Left lung (tissue), 10 donors: ENCODE results near the gene RBM10. TPM values are rescaled to one million over a fixed set of nuclear protein-coding genes. Genes with fewer than 3 reads are reported as not detected.
A peak's percentile ranks its signal among the peaks of the same experiment; 100 is the strongest.
"Not testable (repeated sequence)": the region's sequence is repeated elsewhere in the genome, so short reads cannot be mapped to it uniquely, and the experiment has no call there.

Source experiments
- ATAC-seq: fragments of 200-7000 bp; cut with Tn5 transposase; one replicate; pipeline ENCODE4 v1.9.1; 2020; ENCODE audit warnings: moderate library complexity
- DNase-seq, 4 donors: peaks; one replicate each; pipeline ENCODE4 v3.0.0-alpha.2; 2013 to 2020
- H3K27ac ChIP-seq, 2 donors: fragments of 200-600 bp; sonication (generic) in 1 of 2; one replicate each; pipeline versions ENCODE4 v1.5.0 to v1.8.0; 2020 to 2021
- H3K27me3 ChIP-seq, 2 donors: fragments of 200-600 bp; sonication (generic) in 1 of 2; one replicate each; pipeline versions ENCODE4 v1.5.0 to v1.8.0; 2020 to 2021
- H3K36me3 ChIP-seq, 2 donors: fragments of 200-600 bp; sonication (generic) in 1 of 2; one replicate each; pipeline versions ENCODE4 v1.5.0 to v1.8.0; 2020 to 2021
- H3K4me1 ChIP-seq, 2 donors: fragments of 200-600 bp; one replicate each; pipeline ENCODE4 v1.8.0; 2021
- H3K4me3 ChIP-seq, 2 donors: fragments of 200-600 bp; sonication (generic) in 1 of 2; one replicate each; pipeline versions ENCODE4 v1.5.0 to v1.8.0; 2020 to 2021; ENCODE audit warnings: mild to moderate bottlenecking in 1 of 2
- H3K9me3 ChIP-seq, 2 donors: fragments of 200-600 bp; sonication (generic) in 1 of 2; one replicate each; pipeline versions ENCODE4 v1.5.0 to v1.8.0; 2020 to 2021
- intact Hi-C, 2 donors: fragments of 100-400 bp; cut with DNase I; formaldehyde crosslinking; loops; one replicate each; pipeline versions ENCODE4 v1.11.2 to v1.14.2; 2022
- polyA plus RNA-seq, 6 donors: library from polyadenylated mRNA; unstranded; fragments of 120-200 nt; gene quantifications; one replicate each; pipeline ENCODE4 v1.2.1, GENCODE V29; 2013; ENCODE audit not compliant: insufficient read length in 6 of 6
- total RNA-seq, 2 donors: library from RNA; stranded (reverse); fragmentation: NEBNext Ultra II Directional; extraction: Animal tissue kit (Norgen Biotek cat#: 25700); gene quantifications; one replicate each; pipeline ENCODE4 v1.2.1, GENCODE V29; 2021
- TF ChIP-seq, protein P1 (sequence below), 2 donors: fragments of 200-600 bp; sonication (generic) in 1 of 2; IDR thresholded peaks; one replicate each; pipeline versions ENCODE4 v1.5.0 to v1.8.0; 2021; ENCODE audit warnings: antibody characterized with exemption in 2 of 2
- donor health status: DM: no; HTN: yes; CAD: no.
- donor health status: DM: no; HTN: no; CAD: no.

The RBM10 gene
- total and polyA plus RNA-seq, 8 donors = 31.6 to 57.8 (median 51.0) TPM

GRCh38 chrX:47101206-47101605, 43.8 kb upstream of the RBM10 start:
- Histone ChIP-seq H3K4me3 (no peak overlapping the region), H3K27ac (no peak overlapping the region), H3K27me3 (no peaks in the 10 kb centered on the region), H3K36me3 (no peaks in the 10 kb centered on the region), H3K9me3 (no peaks in the 10 kb centered on the region), H3K4me1 (no peaks in the 10 kb centered on the region)
- intact Hi-C loops = no loop called here
- ATAC-seq (no peak), DNase-seq (no peak)
- TF ChIP-seq, protein P1, sequence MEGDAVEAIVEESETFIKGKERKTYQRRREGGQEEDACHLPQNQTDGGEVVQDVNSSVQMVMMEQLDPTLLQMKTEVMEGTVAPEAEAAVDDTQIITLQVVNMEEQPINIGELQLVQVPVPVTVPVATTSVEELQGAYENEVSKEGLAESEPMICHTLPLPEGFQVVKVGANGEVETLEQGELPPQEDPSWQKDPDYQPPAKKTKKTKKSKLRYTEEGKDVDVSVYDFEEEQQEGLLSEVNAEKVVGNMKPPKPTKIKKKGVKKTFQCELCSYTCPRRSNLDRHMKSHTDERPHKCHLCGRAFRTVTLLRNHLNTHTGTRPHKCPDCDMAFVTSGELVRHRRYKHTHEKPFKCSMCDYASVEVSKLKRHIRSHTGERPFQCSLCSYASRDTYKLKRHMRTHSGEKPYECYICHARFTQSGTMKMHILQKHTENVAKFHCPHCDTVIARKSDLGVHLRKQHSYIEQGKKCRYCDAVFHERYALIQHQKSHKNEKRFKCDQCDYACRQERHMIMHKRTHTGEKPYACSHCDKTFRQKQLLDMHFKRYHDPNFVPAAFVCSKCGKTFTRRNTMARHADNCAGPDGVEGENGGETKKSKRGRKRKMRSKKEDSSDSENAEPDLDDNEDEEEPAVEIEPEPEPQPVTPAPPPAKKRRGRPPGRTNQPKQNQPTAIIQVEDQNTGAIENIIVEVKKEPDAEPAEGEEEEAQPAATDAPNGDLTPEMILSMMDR (IDR thresholded peaks at IDR 0.05) = no peak

GRCh38 chrX:47110936-47111615, 33.9 kb upstream of the RBM10 start:
- H3K36me3 ChIP-seq, H3K4me1 ChIP-seq, H3K4me3 ChIP-seq, H3K27ac ChIP-seq, ATAC-seq, DNase-seq, intact Hi-C loops, H3K9me3 ChIP-seq, H3K27me3 ChIP-seq: not testable (repeated sequence)

DNA sequence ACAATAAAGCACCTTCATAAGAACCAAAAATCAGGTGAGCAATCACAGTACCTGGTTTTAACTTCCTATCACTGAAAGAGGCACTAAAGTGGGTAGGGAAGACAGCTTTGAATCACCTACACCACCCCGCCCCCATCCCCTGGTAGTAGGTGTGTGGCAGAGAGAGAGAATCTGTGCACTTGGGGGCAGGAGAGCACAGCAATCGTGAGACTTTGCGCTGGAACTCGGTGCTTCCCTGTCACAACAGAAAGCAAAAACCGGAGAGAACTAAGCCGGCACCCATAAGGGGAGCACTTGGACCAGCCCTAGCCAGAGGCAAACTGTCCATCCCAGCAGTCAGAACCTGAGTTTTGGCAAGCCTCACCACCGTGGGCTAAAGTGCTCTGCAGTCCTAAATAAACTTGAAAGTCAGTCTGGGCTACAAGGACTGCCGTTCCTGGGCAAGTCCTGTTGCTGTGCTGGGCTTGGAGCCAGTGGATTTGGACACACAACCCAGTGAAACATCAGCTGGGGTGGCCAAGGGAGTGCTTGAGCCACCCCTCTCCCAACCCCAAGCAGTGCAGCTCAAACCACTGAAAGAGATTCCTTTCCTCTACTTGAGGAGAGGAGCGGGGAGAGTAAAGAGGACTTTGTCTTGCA, 32.6 kb upstream of the RBM10 start:
- H3K36me3 ChIP-seq = no peaks in the 10 kb centered on the region
- no peaks in the 10 kb centered on the region for H3K9me3 ChIP-seq
- TF ChIP-seq, protein P1 (IDR thresholded peaks at IDR 0.05) = no peak
- ATAC-seq = peak; percentile 93
- H3K27ac ChIP-seq = no peak overlapping the region
- peak in 1 of 4 donors; percentile 36 for DNase-seq
- H3K4me1 ChIP-seq = no peaks in the 10 kb centered on the region
- no peak overlapping the region for H3K4me3 ChIP-seq
- intact Hi-C loops = no loop called here
- no peaks in the 10 kb centered on the region for H3K27me3 ChIP-seq

- H3K27me3 ChIP-seq, H3K36me3 ChIP-seq, H3K4me1 ChIP-seq, ATAC-seq, H3K27ac ChIP-seq, intact Hi-C loops, H3K9me3 ChIP-seq, DNase-seq, H3K4me3 ChIP-seq: not testable (repeated sequence)
Observed at GRCh38 chrX:47116551-47117110, 28.4 kb upstream of the RBM10 start.

DNA sequence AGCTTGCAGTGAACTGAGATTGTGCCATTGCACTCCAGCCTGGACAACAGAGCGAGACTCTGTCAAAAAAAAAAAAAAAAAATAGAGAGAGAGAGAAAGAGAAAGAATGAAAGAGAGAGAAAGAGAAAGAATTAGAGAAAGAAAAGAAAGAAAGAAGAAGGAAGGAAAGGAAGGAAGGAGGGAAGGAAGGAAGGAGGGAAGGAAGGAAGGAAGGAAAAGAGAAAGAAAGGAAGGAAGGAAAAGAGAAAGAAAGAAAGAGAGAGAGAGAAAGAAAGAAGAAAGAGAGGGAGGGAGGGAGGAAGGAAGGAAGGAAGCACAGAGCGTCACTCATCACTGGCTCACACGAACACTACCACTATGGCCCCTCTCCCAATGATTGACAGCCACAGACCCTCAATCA, 20.6 kb upstream of the RBM10 start:
- not testable (repeated sequence) for H3K4me3 ChIP-seq

DNA sequence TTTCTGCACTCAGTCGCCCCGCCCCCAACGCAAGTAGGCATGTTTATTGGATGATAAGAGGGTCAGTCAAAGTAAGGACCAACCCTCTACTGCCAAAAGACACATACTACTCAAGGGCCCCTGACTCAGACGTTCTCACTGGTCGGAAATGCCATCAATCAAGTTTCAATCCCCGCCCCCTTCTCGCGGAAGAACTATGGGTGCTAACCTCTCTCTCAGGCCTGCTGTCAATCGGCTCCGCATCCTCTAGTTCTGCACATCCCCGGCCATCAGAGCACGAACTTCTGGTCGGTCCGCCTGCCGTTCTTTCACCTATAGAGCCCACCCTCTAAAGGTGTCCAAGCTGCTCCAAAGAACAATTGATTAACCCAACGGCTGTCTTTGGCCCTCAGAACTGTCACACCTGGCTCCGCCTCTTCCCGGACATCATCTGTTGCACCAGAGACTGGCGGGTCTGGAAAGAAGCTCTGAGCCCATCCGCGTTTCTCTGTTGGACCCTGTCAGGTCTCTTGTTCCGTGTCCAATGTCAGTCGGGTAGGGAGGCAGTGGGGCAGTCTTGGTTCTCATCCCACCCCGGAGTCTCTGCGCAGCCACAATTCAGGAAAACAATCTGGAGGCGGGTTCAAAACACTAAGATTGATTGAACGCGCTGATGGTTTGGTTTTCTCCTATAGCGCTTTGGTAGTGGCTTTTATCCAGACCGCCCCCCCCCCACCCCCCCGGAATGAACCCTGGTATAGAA, 15.7 kb upstream of the RBM10 start:
- no peaks in the 10 kb centered on the region for H3K36me3 ChIP-seq
- peaks cover 0 to 3% of the 10 kb centered on the region in 2 donors for H3K27me3 ChIP-seq
- DNase-seq = peak; percentile 77 to 95 (median 91)
- peak overlapping the region; percentile 82 for H3K27ac ChIP-seq
- ATAC-seq = peak; percentile 95
- TF ChIP-seq, protein P1 (IDR thresholded peaks at IDR 0.05) = no peak
- no peaks in the 10 kb centered on the region for H3K9me3 ChIP-seq
- no peaks in the 10 kb centered on the region for H3K4me1 ChIP-seq
- H3K4me3 ChIP-seq = peak overlapping the region; percentile 36 to 49
- intact Hi-C loops = no loop called here

More for the DNA sequence above, 20.6 kb upstream of the RBM10 start:
- H3K27me3 ChIP-seq, H3K4me1 ChIP-seq, intact Hi-C loops, H3K36me3 ChIP-seq, H3K9me3 ChIP-seq, ATAC-seq, H3K27ac ChIP-seq, DNase-seq: not testable (repeated sequence)
